Transverse colon (tissue), 4 donors: ENCODE data around the gene GPR18.

Experiments
- EP300 ChIP-seq: sonication (generic); formaldehyde crosslinking; IDR thresholded peaks from one replicate; pipeline ENCODE4 v1.6.1; 2017; ENCODE audit warnings: antibody characterized with exemption, low read depth
- POLR2A ChIP-seq: fragments of 450-650 bp; IDR thresholded peaks from one replicate; pipeline ENCODE4 v1.6.1; 2016; ENCODE audit warnings: antibody characterized with exemption, mild to moderate bottlenecking, moderate library complexity
- POLR2AphosphoS5 ChIP-seq, 3 donors: sonication (generic); formaldehyde crosslinking; IDR thresholded peaks; one replicate each; pipeline ENCODE4 v1.6.1; 2016; ENCODE audit warnings: antibody characterized with exemption in 3 of 3
- TF ChIP-seq, protein P1 (sequence below), 5 experiments: fragments of 200-600 bp in 3 of 5; fragments of 450-650 bp in 2 of 5; sonication (generic) in 3 of 5; IDR thresholded peaks; 1 replicate in 2 of 5; 2 replicates in 3 of 5; pipeline ENCODE4 v1.5.1; 2016 to 2017; ENCODE audit warnings: antibody characterized with exemption in 5 of 5, inconsistent platforms in 3 of 5, mild to moderate bottlenecking in 2 of 5, moderate library complexity in 1 of 5

DNA sequence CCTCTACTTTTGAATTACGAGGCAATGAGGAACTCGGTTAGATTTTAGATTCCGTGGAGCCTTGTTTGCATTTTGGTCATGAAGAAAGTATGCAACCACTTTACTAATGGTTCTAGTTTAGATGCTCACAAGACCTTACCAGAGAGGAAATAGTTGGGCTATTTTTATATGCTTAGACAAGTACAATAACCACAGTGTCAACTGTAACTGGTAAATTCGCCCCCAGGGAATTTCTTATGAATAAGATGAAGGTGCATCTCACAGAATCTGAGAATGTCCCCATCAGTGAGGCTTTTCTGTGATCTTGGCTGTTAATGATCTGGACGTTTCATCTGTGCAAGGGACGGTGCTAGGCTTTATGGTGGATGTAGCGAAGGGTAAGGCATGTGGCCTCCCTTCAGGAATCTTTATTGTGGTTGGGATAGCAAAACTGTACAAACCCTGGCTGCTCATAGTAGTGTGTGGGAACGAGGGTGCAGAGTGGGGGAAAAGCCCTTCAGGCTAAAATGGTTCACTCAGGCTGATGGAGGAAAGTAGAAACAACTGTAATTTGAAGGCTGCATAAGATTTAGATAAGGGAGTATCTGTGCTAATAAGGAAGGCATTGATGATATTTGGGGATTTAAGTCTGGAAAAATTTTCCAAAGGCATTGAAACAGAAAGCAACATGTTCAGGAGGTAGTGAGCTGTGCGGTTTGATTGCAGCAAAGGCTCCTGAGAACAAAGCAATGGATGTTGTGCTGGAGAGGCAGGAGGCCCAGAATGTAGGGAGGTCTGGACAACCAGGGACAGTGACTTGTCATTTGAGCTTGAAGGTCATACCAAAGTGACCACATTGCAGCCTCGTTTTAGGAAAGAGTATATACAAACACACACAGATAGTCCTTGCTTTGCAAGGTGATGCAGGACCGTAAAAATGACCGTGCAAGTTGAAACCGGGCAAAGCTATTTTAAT, 29.2 kb downstream of the GPR18 start:
- TF ChIP-seq, protein P1, sequence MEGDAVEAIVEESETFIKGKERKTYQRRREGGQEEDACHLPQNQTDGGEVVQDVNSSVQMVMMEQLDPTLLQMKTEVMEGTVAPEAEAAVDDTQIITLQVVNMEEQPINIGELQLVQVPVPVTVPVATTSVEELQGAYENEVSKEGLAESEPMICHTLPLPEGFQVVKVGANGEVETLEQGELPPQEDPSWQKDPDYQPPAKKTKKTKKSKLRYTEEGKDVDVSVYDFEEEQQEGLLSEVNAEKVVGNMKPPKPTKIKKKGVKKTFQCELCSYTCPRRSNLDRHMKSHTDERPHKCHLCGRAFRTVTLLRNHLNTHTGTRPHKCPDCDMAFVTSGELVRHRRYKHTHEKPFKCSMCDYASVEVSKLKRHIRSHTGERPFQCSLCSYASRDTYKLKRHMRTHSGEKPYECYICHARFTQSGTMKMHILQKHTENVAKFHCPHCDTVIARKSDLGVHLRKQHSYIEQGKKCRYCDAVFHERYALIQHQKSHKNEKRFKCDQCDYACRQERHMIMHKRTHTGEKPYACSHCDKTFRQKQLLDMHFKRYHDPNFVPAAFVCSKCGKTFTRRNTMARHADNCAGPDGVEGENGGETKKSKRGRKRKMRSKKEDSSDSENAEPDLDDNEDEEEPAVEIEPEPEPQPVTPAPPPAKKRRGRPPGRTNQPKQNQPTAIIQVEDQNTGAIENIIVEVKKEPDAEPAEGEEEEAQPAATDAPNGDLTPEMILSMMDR (IDR thresholded peaks at IDR 0.05) = no peak
- TF ChIP-seq POLR2A (no peak), EP300 (no peak), POLR2AphosphoS5 (IDR thresholded peaks at IDR 0.05) (no peak)
